PFSK-1 (cell line): ENCODE data around the gene PSMG1.

ENCODE experiments used
- FOXP2 ChIP-seq: optimal IDR thresholded peaks from 2 replicates; pipeline ENCODE3; 2011; ENCODE audit warnings: borderline replicate concordance, control low read depth, inconsistent platforms; ENCODE audit not compliant: insufficient read depth; ENCODE audit errors: extremely low read length, extremely low read depth
- POLR2AphosphoS5 ChIP-seq: IDR thresholded peaks from 2 replicates; pipeline ENCODE4 v1.6.1; 2012; ENCODE audit warnings: low read depth, mild to moderate bottlenecking, control low read depth, low read length, moderate library complexity
- TAF1 ChIP-seq: IDR thresholded peaks from 2 replicates; pipeline ENCODE4 v1.6.1; 2012; ENCODE audit warnings: low read length, control low read depth, borderline replicate concordance; ENCODE audit not compliant: insufficient read depth

DNA sequence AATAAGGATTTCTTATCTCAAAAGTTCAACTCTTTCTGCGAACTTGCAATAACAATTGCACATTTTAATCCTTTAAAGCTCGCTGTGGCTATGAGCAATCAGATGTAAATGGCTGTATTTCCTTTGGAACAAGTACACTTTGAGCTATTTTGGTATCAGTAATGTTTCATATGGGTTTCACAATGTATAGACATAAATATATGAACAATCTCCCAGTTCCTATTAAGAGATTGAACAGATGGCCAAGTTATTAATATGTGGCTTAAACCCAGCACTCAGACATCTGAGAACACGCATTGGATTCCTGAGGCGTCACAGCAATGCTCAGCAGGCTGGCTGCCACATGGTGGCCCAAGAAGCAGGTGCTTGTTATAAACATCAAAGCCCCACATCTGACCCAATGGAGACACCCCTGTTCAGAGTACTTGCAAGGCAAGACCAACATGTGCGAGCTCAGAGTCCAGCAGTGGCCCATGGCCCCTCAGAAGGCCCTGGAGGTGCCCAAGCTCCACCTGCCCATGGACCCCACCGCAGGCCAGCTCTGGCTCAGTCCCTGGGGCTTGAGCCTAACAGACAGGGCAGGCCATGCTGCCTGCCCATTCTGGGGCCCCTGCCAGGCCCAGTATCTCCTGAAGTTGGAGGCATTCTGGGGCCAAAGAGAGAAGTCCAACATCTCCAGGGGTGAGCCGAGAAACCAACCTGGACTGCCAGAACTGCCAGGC is 23.7 kb downstream of the PSMG1 start:
- TF ChIP-seq FOXP2 (no peak), TAF1 (no peak), POLR2AphosphoS5 (no peak)
